HCT116 (cell line): ENCODE measurements around the gene DDAH1. TPM values are rescaled to one million over a fixed set of nuclear protein-coding genes. Genes with fewer than 3 reads are reported as not detected.

Experiments used
- ATAC-seq: fragments of 200-7000 bp; cut with Tn5 transposase; 2 replicates; pipeline ENCODE4 v1.9.1; 2020; ENCODE audit warnings: mild to moderate bottlenecking, moderate library complexity
- BruUV-seq: library from RNA; stranded (reverse); fragments of 400-500 nt; replicated peaks from 2 replicates; lab custom pipeline; 2021; lab: Mats Ljungman, UMichigan
- CTCF ChIA-PET: fragments of 300-600 bp; sonication (Branson Sonifier 250); formaldehyde crosslinking; loops from one replicate; lab custom pipeline; 2021; ENCODE audit warnings: antibody characterized with exemption; lab: Charles Lee
- POLR2A ChIA-PET: fragments of 300-600, 350-600 bp; sonication (Branson Sonifier 250); formaldehyde crosslinking; loops from one replicate; lab custom pipeline; 2021; ENCODE audit warnings: antibody characterized with exemption; lab: Charles Lee
- RAD21 ChIA-PET, 2 experiments: fragments of 300-600 bp; sonication (Branson Sonifier 250); formaldehyde crosslinking; loops; one replicate each; lab custom pipeline; 2023; ENCODE audit warnings: low total read pairs in 2 of 2; ENCODE audit not compliant: uncharacterized antibody in 2 of 2, unreplicated experiment in 2 of 2, low non-redundant PET in 1 of 2; lab: Charles Lee
- DNase-seq: peaks from one replicate; pipeline ENCODE4 v3.0.0-alpha.2; 2010; ENCODE audit warnings: low read depth, low spot score
- H2AFZ ChIP-seq: fragments of 200-600 bp; shearing (Covaris generic), sonication (generic); 2 replicates; pipeline ENCODE4 v1.6.1; 2017; ENCODE audit warnings: low read depth, mixed run types, mixed read lengths, antibody characterized with exemption, low read length; ENCODE audit not compliant: poor library complexity, severe bottlenecking
- H3K27ac ChIP-seq: 2 replicates; pipeline ENCODE4 v1.5.1; 2012; ENCODE audit warnings: low read depth, low read length
- H3K27me3 ChIP-seq: fragments of 200-600 bp; sonication (generic); 2 replicates; pipeline ENCODE4 v1.6.1; 2016; ENCODE audit warnings: mixed run types, low read length, mixed read lengths; ENCODE audit not compliant: insufficient read depth
- H3K36me3 ChIP-seq, 2 experiments: fragments of 200-500 bp in 1 of 2; fragments of 200-600 bp in 1 of 2; sonication (Bioruptor generic) in 1 of 2; sonication (generic) in 1 of 2; 2 replicates each; pipeline versions ENCODE4 v1.5.1 to v1.6.1; 2014 to 2016; ENCODE audit warnings: low read length in 2 of 2, inconsistent platforms in 1 of 2, mixed read lengths in 1 of 2, mixed run types in 1 of 2; ENCODE audit not compliant: insufficient read depth in 2 of 2, control insufficient read depth in 1 of 2
- H3K4me1 ChIP-seq, 2 experiments: fragments of 200-600 bp in 1 of 2; sonication (generic) in 1 of 2; 2 replicates each; pipeline versions ENCODE4 v1.5.1 to v1.6.1; 2012 to 2017; ENCODE audit warnings: low read length in 2 of 2, inconsistent platforms in 1 of 2, mild to moderate bottlenecking in 1 of 2, mixed read lengths in 1 of 2, mixed run types in 1 of 2, moderate library complexity in 1 of 2; ENCODE audit not compliant: insufficient read depth in 2 of 2, control insufficient read depth in 1 of 2
- H3K4me2 ChIP-seq: fragments of 200-600 bp; sonication (generic); 2 replicates; pipeline ENCODE4 v1.6.1; 2017; ENCODE audit warnings: mixed run types, low read length, mixed read lengths
- H3K4me3 ChIP-seq, 2 experiments: fragments of 200-600 bp in 1 of 2; sonication (generic) in 1 of 2; replicated peaks in 1 of 2; 2 replicates each; pipeline ENCODE4 v1.5.1; 2011 to 2016; ENCODE audit warnings: low read length in 2 of 2, control low read depth in 1 of 2, low read depth in 1 of 2, mild to moderate bottlenecking in 1 of 2, mixed read lengths in 1 of 2, mixed run types in 1 of 2
- H3K79me2 ChIP-seq: fragments of 200-600 bp; sonication (generic); 2 replicates; pipeline ENCODE4 v1.6.1; 2017; ENCODE audit warnings: mild to moderate bottlenecking, mixed run types, low read length, moderate library complexity, mixed read lengths; ENCODE audit not compliant: insufficient read depth
- H3K9ac ChIP-seq: fragments of 200-600 bp; sonication (generic); 2 replicates; pipeline ENCODE4 v1.6.1; 2016; ENCODE audit warnings: low read length, mixed read lengths
- H3K9me2 ChIP-seq: fragments of 200-600 bp; sonication (generic), shearing (Covaris generic); 2 replicates; pipeline ENCODE4 v1.6.1; 2017; ENCODE audit warnings: mixed run types, mild to moderate bottlenecking, moderate library complexity; ENCODE audit not compliant: insufficient read depth
- H3K9me3 ChIP-seq, 2 experiments: fragments of 200-500 bp in 1 of 2; fragments of 200-600 bp in 1 of 2; sonication (Bioruptor generic) in 1 of 2; sonication (generic) in 1 of 2; 2 replicates each; pipeline ENCODE4 v1.6.1; 2014 to 2017; ENCODE audit warnings: low read length in 2 of 2, mixed read lengths in 2 of 2, inconsistent platforms in 1 of 2, low read depth in 1 of 2, mild to moderate bottlenecking in 1 of 2, mixed run types in 1 of 2, moderate library complexity in 1 of 2; ENCODE audit not compliant: control insufficient read depth in 1 of 2, insufficient read depth in 1 of 2
- H4K20me1 ChIP-seq: fragments of 200-600 bp; sonication (generic), shearing (Covaris generic); 2 replicates; pipeline ENCODE4 v1.6.1; 2017; ENCODE audit warnings: mixed run types, mild to moderate bottlenecking, moderate library complexity; ENCODE audit not compliant: insufficient read depth
- CBX3 ChIP-seq: IDR thresholded peaks from 2 replicates; pipeline ENCODE4 v1.6.1; 2012; ENCODE audit warnings: low read depth
- CTCF ChIP-seq, 3 experiments: fragments of 200-600 bp in 1 of 3; sonication (generic) in 1 of 3; IDR thresholded peaks in 2 of 3; conservative IDR thresholded peaks in 1 of 3; 2 replicates each; pipeline ENCODE4 v1.5.1; 2012 to 2017; ENCODE audit warnings: low read depth in 2 of 3, low read length in 2 of 3, antibody characterized with exemption in 1 of 3, borderline replicate concordance in 1 of 3, control low read depth in 1 of 3, mild to moderate bottlenecking in 1 of 3, mixed read lengths in 1 of 3, mixed run types in 1 of 3, moderate library complexity in 1 of 3; ENCODE audit not compliant: insufficient read depth in 1 of 3
- EGR1 ChIP-seq: IDR thresholded peaks from 2 replicates; pipeline ENCODE4 v1.6.1; 2012; ENCODE audit warnings: low read depth
- EZH2 ChIP-seq: fragments of 200-600 bp; sonication (generic); IDR thresholded peaks from 2 replicates; pipeline ENCODE4 v1.6.1; 2017; ENCODE audit warnings: antibody characterized with exemption, mixed run types
- FOSL1 ChIP-seq: IDR thresholded peaks from 2 replicates; pipeline ENCODE4 v1.6.1; 2012; ENCODE audit warnings: low read depth
- JUND ChIP-seq: IDR thresholded peaks from 2 replicates; pipeline ENCODE4 v1.6.1; 2012
- POLR2A ChIP-seq: IDR thresholded peaks from 2 replicates; pipeline ENCODE4 v1.7.0; 2011; ENCODE audit warnings: borderline replicate concordance; ENCODE audit not compliant: insufficient read depth, insufficient read length; ENCODE audit errors: extremely low read depth
- RAD21 ChIP-seq: IDR thresholded peaks from 2 replicates; pipeline ENCODE4 v1.6.1; 2012; ENCODE audit warnings: low read depth, mild to moderate bottlenecking
- SP1 ChIP-seq: IDR thresholded peaks from 2 replicates; pipeline ENCODE4 v1.6.1; 2012; ENCODE audit warnings: low read depth
- SRF ChIP-seq: IDR thresholded peaks from 2 replicates; pipeline ENCODE4 v1.6.1; 2012; ENCODE audit warnings: low read depth
- TCF7L2 ChIP-seq: IDR thresholded peaks from 2 replicates; pipeline ENCODE4 v1.7.0; 2011; ENCODE audit warnings: borderline replicate concordance, inconsistent platforms; ENCODE audit not compliant: insufficient read depth, insufficient read length; ENCODE audit errors: extremely low read depth
- YY1 ChIP-seq: IDR thresholded peaks from 2 replicates; pipeline ENCODE4 v1.6.1; 2011; ENCODE audit warnings: low read length, low read depth, moderate library complexity, mild to moderate bottlenecking; ENCODE audit not compliant: insufficient replicate concordance; ENCODE audit errors: extremely low read depth
- ZBTB33 ChIP-seq: IDR thresholded peaks from 2 replicates; pipeline ENCODE4 v1.6.1; 2011; ENCODE audit warnings: mild to moderate bottlenecking, low read length, moderate library complexity; ENCODE audit not compliant: insufficient replicate concordance; ENCODE audit errors: extremely low read depth
- ZFX ChIP-seq: fragments of 450-650 bp; IDR thresholded peaks from 2 replicates; pipeline ENCODE4 v1.6.1; 2017
- ZNF274 ChIP-seq: fragments of 200-500 bp; sonication (Bioruptor generic); IDR thresholded peaks from 2 replicates; pipeline ENCODE4 v1.6.1; 2014; ENCODE audit warnings: mild to moderate bottlenecking, low read depth, low read length, inconsistent platforms
- intact Hi-C: fragments of 100-400 bp; cut with micrococcal nuclease; formaldehyde crosslinking; loops from 2 replicates; pipeline ENCODE4 v1.10.0; 2022
- total RNA-seq: library from RNA; stranded (reverse); gene quantifications from one replicate; pipeline ENCODE4 v1.2.1, GENCODE V29; 2021; ENCODE audit not compliant: unreplicated experiment
- TF ChIP-seq, protein P1 (sequence below): IDR thresholded peaks from 2 replicates; pipeline ENCODE4 v1.6.1; 2012; ENCODE audit warnings: low read depth

Gene DDAH1
- total RNA-seq, 1 experiment from 2014 or later, result 16.6 TPM

DNA sequence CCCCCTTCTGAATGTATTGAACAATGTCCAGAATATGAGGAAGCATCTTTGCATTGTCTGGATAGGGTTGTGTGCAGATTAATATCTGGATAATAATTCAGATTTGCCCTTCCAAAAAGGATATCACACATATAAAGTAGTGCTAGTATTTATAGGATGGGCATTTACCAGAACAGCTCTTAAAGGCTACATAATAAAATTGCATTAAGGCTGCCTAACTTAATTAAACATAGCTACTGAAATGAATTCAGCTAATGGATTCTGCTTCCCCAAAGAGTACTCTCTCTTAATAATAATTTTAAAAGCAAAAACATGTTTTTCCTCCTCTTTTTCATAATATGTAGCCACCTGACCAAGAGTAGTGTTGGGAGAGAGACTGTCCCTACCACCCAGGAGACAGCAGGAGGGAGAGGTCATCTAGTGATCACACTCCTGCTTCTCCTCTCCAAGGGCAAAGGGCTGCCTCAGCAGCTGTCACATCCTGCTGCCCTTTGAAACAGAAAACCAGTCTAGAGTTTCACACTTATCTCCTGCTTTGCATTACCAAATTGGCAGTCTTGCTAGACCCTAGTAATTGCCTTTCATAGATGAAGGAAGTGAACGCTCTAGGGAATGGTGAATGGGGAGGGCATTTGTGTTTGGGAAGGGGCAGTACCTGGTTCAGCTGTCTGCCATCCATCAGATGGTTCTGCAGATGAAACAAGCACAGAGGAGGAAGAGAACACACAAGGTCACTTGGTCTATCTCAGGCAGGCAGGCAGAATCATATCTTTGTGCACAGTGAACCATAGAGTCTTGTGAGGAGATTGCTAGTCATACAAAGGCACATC lies 29.3 kb upstream of the DDAH1 start:
- H3K36me3 ChIP-seq, result no peaks in the 10 kb centered on the region
- no peak for TF ChIP-seq POLR2A
- no peak for TF ChIP-seq FOSL1
- no peak for TF ChIP-seq RAD21
- no peak for TF ChIP-seq JUND
- no peak for TF ChIP-seq EZH2
- no peak for TF ChIP-seq CTCF (IDR thresholded peaks at IDR 0.05 in 2 of 3, conservative IDR thresholded peaks at IDR 0.05 in 1 of 3; ENCODE audit: borderline replicate concordance in 1 of 3, insufficient read depth in 1 of 3, low read depth in 2 of 3, low read length in 2 of 3)
- TF ChIP-seq SRF, result no peak
- no peak for TF ChIP-seq CBX3
- no peak for TF ChIP-seq ZFX
- TF ChIP-seq, protein P1, sequence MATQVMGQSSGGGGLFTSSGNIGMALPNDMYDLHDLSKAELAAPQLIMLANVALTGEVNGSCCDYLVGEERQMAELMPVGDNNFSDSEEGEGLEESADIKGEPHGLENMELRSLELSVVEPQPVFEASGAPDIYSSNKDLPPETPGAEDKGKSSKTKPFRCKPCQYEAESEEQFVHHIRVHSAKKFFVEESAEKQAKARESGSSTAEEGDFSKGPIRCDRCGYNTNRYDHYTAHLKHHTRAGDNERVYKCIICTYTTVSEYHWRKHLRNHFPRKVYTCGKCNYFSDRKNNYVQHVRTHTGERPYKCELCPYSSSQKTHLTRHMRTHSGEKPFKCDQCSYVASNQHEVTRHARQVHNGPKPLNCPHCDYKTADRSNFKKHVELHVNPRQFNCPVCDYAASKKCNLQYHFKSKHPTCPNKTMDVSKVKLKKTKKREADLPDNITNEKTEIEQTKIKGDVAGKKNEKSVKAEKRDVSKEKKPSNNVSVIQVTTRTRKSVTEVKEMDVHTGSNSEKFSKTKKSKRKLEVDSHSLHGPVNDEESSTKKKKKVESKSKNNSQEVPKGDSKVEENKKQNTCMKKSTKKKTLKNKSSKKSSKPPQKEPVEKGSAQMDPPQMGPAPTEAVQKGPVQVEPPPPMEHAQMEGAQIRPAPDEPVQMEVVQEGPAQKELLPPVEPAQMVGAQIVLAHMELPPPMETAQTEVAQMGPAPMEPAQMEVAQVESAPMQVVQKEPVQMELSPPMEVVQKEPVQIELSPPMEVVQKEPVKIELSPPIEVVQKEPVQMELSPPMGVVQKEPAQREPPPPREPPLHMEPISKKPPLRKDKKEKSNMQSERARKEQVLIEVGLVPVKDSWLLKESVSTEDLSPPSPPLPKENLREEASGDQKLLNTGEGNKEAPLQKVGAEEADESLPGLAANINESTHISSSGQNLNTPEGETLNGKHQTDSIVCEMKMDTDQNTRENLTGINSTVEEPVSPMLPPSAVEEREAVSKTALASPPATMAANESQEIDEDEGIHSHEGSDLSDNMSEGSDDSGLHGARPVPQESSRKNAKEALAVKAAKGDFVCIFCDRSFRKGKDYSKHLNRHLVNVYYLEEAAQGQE, result no peak
- no peak for TF ChIP-seq ZBTB33
- TF ChIP-seq YY1, result no peak
- TF ChIP-seq EGR1, result no peak
- no peak for TF ChIP-seq TCF7L2
- no peak for TF ChIP-seq SP1
- TF ChIP-seq ZNF274, result no peak
- TF ChIP-seq, all 23 proteins: peak for 0
- Histone ChIP-seq H3K9ac (no peak overlapping the region), H2AFZ (peak overlapping the region; percentile 92), H3K4me1 (peaks cover 5 to 21% of the 10 kb centered on the region in 2 experiments), H3K4me2 (peak overlapping the region; percentile 71), H4K20me1 (no peaks in the 10 kb centered on the region), H3K4me3 (no peak overlapping the region), H3K79me2 (no peaks in the 10 kb centered on the region), H3K9me2 (no peaks in the 10 kb centered on the region), H3K27me3 (no peaks in the 10 kb centered on the region), H3K9me3 (no peaks in the 10 kb centered on the region), H3K27ac (no peak overlapping the region)
- ChIA-PET RAD21 (no interaction called here), POLR2A (no interaction called here), CTCF (no interaction called here)
- ATAC-seq (peak; percentile 50), DNase-seq (no peak)
- BruUV-seq, result no TSS peak
- intact Hi-C loops, result loop anchor here (10.0 kb wide), 1 partner anchor 421 kb away; no protein-coding TSS in a partner anchor
